Mucosa of descending colon (tissue), 3 donors: ENCODE results near the gene CACHD1. TPM values are rescaled to one million over a fixed set of nuclear protein-coding genes. Genes with fewer than 3 reads are reported as not detected.

Experiments
- ATAC-seq: fragments of 200-7000 bp; cut with Tn5 transposase; one replicate; pipeline ENCODE4 v1.9.1; 2020; ENCODE audit warnings: mild to moderate bottlenecking, moderate library complexity
- DNase-seq, 3 donors: peaks; one replicate each; pipeline ENCODE4 v3.0.0-alpha.2; 2020
- H3K36me3 ChIP-seq: fragments of 200-600 bp; one replicate; pipeline ENCODE4 v1.8.0; 2021; ENCODE audit warnings: low read depth, mild to moderate bottlenecking
- H3K4me1 ChIP-seq: fragments of 200-600 bp; one replicate; pipeline ENCODE4 v1.8.0; 2021; ENCODE audit warnings: low read depth, mild to moderate bottlenecking
- H3K4me3 ChIP-seq: fragments of 200-600 bp; one replicate; pipeline ENCODE4 v1.8.0; 2021; ENCODE audit warnings: mild to moderate bottlenecking
- H3K9me3 ChIP-seq: fragments of 200-600 bp; one replicate; pipeline ENCODE4 v1.8.0; 2021; ENCODE audit warnings: mild to moderate bottlenecking
- CTCF ChIP-seq: fragments of 200-600 bp; IDR thresholded peaks from one replicate; pipeline ENCODE4 v1.8.0; 2022; ENCODE audit warnings: antibody characterized with exemption, mild to moderate bottlenecking
- intact Hi-C, 2 donors: fragments of 100-400 bp; cut with DNase I in 1 of 2; cut with micrococcal nuclease in 1 of 2; formaldehyde crosslinking; loops; one replicate each; pipeline versions ENCODE4 v1.11.0 to v1.11.1; 2022; cut with DNase I, micrococcal nuclease
- total RNA-seq, 3 donors: library from RNA; stranded (reverse); fragmentation: NEBNext Ultra II Directional in 2 of 3; extraction: Animal tissue kit (Norgen Biotek cat#: 25700) in 2 of 3; gene quantifications; one replicate each; pipeline versions ENCODE4 v1.2.1 to v1.2.4, GENCODE V29; 2021 to 2023
- donor health status: DM: no; HTN: no; CAD: no; lungs with moderate emphysema.
- donor health status: DM: no; HTN: no; CAD: no.
- donor health status: DM: no; HTN: yes; CAD: no.

Gene CACHD1
- total RNA-seq, 3 donors from 2014 or later, result 1.3 to 3.7 (median 2.7) TPM

DNA sequence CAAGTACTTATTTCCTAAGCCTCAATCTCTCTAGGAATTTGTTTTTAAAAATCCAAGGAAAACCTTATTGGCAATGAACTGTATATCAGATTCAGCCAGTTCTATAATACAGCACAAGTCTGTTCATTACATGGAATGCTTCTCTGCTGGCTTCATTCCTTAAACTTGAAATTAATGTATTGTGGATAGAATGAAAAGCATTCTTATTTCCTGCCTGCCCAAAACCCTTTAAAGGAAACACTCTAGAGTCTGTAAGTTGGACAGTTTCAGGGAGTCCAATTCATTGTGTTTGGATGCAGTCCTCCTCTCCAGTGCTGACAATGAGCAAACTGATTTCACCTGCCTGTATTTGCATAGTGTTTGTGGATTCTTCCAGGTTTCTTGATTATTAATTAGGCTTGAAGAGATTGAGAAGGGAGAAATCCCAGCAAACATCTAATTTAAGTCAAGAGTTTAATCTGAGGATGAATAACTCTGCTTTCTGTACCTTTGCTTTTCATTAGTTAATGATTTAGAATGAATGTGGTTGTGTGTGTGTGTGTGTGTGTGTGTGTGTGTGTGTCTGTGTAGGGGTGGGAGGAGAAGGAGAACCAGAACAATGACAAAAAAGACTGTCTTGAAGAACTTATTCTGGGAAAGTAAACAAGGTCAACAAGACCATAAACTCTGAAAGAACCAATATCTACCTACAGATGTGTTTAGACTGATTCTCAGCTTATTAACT lies 61.2 kb downstream of the CACHD1 start:
- no peaks in the 10 kb centered on the region for H3K36me3 ChIP-seq
- ATAC-seq (no peak), DNase-seq (no peak)
- no peaks in the 10 kb centered on the region for H3K4me1 ChIP-seq
- intact Hi-C loops, result no loop called here
- H3K9me3 ChIP-seq, result no peaks in the 10 kb centered on the region
- H3K4me3 ChIP-seq, result no peak overlapping the region
- TF ChIP-seq CTCF, result no peak

- no peak for ATAC-seq
- peaks cover 11% of the 10 kb centered on the region for H3K4me1 ChIP-seq
- H3K36me3 ChIP-seq, result no peaks in the 10 kb centered on the region
- no peak for TF ChIP-seq CTCF
- intact Hi-C loops, result no loop called here
- no peaks in the 10 kb centered on the region for H3K9me3 ChIP-seq
- no peak overlapping the region for H3K4me3 ChIP-seq
- DNase-seq, result no peak
These were observed 62.7 kb downstream of the CACHD1 start for GRCh38 chr1:64532646-64533045.

- DNase-seq (no peak), ATAC-seq (peak; percentile 66)
- no peak overlapping the region for H3K4me3 ChIP-seq
- H3K9me3 ChIP-seq, result no peaks in the 10 kb centered on the region
- no peak for TF ChIP-seq CTCF
- H3K4me1 ChIP-seq, result peaks cover 11% of the 10 kb centered on the region
- H3K36me3 ChIP-seq, result no peaks in the 10 kb centered on the region
- intact Hi-C loops, result no loop called here
These were observed 66.3 kb downstream of the CACHD1 start for GRCh38 chr1:64535938-64536835.

DNA sequence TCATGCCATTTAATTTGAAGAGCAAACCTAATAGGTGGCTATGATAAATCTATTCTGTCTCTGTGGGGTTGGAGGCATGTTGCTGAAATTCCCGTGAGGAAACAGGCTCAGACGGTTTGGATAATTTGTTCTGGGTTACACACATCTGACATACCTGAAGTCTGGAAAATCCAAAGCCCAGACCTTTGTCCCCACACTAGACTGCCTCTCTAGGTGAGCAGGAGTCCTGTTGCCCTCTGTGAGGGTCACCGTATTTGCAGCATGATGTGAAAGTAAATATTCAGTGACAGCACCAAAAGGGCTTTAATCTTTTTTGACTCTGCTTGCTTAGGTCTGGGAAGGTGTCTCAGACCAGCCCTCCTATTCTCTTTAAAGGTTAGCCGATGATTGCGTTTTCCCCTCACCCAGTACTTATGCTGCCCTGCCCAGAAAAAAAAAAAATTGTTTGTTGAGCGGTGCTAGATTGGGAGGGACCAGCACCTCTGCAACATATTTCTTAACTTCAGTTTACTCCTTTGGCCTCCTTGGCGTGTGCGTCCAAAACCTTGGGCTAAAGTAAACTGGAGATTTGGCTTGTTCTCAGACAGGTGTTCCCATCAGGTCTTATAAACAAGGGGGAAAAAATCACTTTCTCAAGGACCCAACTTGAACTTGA lies 67.0 kb downstream of the CACHD1 start:
- TF ChIP-seq CTCF, result no peak
- intact Hi-C loops, result no loop called here
- no peak overlapping the region for H3K4me3 ChIP-seq
- ATAC-seq (peak; percentile 60), DNase-seq (no peak)
- H3K4me1 ChIP-seq, result peaks cover 11% of the 10 kb centered on the region
- H3K36me3 ChIP-seq, result no peaks in the 10 kb centered on the region
- no peaks in the 10 kb centered on the region for H3K9me3 ChIP-seq

DNA sequence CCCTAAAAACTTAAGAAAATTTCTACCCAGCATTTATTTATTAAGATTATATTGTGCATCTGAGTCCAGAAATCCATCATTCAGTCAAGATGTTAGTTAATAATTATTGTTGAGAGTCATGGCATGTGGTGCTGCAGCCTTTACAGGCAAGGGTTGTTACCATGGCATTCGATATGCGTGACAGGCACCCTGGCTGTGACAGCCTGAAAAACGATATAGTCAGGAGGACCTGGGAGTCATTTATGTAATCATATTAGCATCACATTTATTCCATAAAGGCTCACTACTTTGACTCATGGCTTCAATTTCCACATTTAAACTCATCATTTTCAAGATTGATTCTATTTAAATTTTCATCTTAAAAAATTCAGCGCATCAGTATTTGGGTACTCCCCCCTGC lies 68.0 kb downstream of the CACHD1 start:
- no peak overlapping the region for H3K4me3 ChIP-seq
- H3K36me3 ChIP-seq, result no peaks in the 10 kb centered on the region
- intact Hi-C loops, result no loop called here
- H3K4me1 ChIP-seq, result peaks cover 11% of the 10 kb centered on the region
- DNase-seq (no peak), ATAC-seq (no peak)
- H3K9me3 ChIP-seq, result no peaks in the 10 kb centered on the region
- TF ChIP-seq CTCF, result no peak
